Measurements from ENCODE around the gene DPH3.

DPH3 gene

DNA sequence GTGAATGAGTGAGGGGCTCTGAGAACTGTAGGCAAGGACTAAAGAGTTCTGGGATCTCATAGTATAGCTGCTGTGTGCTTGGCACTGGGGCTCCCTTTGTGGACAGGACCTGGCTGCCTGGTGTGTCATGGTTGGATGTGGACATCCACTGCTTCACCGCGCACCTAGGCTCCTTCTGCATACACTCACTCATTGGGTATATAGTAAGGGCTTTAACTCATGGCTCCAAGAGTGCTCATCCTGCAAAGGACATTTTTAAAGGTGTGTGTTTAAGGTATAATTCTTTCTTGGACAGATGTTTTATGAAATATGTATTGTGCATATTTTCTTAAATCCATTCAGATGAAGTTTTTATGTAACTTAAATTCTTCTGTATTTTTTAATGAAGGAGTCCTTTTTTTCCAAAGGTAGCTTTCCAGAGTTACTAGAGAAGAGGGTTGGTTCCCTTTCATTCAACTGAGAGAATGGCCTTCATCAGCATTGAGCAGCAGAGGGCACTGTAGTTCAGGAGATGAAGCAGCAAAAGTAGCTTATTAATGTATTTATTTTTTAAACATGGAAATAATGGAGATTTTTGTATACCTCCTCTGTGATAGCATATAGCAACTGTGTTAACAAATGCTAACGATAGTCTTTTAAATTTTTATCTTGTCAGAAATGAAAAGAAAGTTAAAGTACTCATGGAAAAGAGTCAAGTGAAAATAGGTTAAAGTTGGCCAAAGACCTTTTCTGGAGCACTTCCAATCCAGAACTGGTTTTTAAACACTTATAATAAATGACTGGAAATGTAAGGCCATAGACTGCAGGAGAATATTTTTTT lies 25.5 kb upstream of the DPH3 start:
- peak in 1 of 2 experiments; percentile 21 for DNase-seq

DNA sequence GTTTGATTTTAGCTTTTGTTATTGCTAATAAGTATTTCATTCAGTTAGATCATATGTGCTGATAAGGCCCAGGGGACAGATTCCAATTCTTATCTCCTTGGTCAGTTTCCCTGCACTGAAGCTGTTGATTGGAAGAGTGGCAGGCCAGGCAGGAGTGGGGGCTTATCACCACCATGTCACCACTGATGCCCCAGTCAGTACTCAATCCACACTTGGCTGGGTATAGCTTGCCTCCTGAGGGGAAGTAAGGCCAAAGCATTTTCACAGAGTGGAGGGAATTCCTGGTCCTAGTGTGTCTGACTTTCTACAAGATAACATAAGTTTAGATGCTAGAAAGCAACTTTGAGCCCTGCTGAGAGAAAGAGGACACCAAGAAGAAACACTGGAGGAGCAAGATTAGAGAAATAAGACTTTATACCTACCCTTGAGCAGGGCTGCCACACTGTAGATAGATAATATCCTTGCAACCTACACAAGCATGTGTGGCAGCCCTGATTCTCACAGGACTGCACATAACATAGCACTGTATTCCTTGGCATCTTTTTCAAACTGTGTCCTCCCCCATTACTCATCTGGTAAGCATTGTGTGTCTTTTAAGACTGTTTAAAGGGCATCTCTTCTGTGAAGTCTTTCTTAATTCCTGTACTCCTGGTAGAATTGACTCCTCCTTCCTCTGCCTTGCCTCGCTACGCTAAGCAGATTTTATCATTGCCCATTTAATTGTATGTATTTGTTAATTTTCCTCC lies 24.6 kb upstream of the DPH3 start:
- DNase-seq: no peak

GRCh38 chr3:16288664-16289063 lies 23.9 kb upstream of the DPH3 start:
- DNase-seq: no peak

DNA sequence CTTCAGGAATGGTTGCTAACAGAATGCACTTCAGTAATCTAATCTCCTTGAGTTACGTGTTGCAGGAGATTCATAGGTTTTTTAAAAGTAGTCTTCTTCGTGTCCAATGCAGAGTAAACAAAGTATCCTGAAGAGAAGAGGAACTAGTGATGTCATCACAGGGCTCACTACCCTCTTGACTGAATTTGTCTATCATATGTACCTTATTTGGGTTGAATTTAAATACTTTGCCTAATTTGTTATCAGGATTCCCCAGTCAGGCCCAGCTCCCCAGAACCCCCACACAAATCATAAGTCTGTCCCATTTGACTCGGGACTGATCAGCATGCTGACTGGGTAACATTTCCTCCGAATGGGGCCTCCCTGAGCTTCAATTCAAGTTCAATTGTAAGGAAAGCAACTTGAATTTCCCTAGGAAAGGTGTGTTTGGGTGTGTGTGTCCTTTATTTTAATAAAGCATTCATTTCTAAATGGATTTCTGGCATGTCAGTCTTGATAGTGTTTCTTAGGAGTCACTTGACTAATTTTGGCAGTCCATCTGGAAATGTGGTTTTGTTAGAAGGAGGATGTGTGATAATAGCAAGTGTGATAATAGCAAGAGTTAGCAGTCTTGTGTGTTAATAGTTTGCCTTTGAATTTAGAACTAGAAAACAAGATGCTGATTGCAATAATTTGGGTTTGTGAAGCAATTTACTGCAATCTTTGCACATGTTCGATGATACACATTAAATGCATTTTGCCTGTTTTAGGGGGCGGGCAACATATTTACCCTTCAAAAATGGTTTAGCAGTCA lies 22.2 kb upstream of the DPH3 start:
- no peak for DNase-seq

- DNase-seq: no peak
Measured at GRCh38 chr3:16286161-16286560, 21.4 kb upstream of the DPH3 start.

DNA sequence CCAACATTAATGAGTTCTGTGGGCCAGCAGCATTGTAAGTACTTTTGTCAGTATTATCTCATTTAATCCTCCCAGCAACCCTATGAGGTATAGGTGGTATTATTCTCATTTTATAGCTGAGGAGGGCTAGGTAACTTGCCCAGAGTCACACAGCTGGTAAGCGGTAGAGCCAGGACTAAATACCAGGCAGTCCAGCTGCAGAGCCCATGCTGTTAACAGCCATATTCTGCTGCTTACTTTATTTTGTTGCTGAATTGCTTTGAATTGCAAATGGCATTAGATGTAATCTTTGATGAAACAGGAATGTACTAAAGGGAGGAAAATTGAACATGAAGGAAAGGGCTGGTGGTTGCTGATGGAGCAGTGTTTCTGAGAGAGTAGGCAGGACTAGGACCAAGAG lies 19.9 kb upstream of the DPH3 start:
- no peak for DNase-seq

- no peak for DNase-seq
Measured at GRCh38 chr3:16280671-16281070, 15.9 kb upstream of the DPH3 start.

DNA sequence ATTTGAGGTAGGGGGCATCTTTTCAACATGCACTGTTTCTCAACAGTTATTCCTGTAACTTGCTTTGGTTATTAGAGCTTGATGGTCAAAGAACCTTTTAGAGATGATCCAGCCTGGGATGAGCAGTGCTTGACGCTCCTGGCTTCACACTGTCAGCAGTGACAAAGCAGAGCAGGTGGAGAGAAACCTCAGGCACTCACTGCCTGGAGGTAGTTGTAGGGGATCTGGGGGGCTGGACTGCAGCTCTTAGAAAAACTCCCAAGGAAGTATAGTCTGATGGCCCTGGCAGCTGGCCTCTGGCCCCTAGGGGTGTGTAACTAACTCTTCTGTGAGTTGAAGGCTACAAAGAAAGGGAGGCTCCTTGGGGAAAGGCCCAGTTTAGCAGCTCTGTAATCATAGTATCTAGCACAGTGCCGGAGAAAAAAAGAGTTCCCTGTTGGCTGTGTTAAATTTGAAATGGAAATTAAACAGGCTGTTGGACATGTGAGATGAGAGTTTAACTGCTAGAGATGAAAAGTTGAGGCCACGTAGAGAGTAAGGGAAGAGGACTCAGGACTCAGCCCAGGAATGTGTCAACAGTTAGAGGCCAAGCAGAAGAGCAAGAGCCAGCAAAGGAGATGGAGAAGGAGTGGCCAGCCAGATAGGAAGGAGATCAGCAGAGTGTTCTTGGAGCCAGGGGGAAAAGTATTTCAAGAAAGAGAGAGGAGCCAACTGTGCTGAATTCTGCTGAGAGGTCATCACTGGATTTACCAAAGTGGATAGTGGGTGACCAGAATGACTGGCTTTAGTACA lies 14.5 kb upstream of the DPH3 start:
- no peak for DNase-seq

DNA sequence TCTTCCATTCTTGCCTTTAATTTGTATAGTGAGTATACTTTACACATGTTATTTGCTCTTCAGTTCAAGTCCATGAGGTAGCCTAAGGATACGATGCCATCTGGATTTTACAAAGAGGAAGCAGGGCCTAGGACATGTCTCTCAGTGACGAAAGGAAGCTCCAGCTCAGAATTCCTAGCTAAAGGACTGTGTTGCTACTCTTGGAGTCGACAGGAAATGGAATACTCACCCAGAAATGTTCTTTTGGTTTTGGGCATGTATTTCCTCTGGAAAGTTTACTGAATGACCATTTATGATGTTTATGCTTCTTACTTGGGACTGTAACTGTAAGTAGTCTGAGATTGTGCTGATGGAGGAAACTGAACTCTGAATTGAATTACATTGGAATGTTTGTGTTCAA lies 12.7 kb upstream of the DPH3 start:
- DNase-seq: no peak

GRCh38 chr3:16273867-16274266 lies 9.1 kb upstream of the DPH3 start:
- no peak for DNase-seq

DNA sequence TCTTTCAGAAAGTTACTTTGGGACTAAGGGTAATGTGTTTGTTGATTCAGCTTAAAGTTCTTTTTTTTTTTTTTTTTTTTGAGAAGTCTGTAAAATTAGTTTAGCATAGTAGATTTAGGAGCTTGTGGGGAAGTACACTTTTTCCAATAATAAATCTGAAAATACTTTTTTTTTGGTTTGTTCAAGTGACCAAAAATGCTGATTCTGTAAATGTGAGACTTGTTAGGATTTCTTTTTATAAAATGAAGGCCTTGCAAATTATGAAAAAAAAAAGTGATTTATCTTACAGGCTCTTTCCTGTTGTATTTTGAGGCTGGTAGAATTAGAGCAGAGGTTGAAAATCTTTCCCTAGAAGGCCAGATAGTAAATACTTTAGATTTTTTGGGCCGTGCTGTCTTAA lies 7.8 kb upstream of the DPH3 start:
- no peak for DNase-seq

DNA sequence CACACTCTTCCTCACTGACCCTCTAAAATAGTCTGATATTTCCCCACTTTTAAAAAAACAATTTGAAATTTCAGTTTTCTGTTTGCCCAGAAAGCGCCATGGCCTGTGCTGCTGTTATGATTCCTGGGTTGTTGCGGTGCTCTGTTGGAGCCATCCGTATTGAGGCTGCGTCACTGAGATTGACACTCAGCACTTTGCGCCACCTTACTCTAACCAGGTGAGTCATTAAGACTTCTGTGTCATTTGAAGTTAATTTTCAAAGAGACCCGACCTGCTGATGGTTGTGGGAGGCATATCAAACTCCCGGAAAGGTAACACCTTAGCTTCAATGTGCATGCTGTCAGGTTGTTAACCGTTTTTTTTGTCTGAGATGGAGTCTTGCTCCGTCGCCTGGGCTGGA lies 6.1 kb upstream of the DPH3 start:
- DNase-seq: no peak

GRCh38 chr3:16266714-16267113 lies 2.0 kb upstream of the DPH3 start:
- DNase-seq: no peak

DNA sequence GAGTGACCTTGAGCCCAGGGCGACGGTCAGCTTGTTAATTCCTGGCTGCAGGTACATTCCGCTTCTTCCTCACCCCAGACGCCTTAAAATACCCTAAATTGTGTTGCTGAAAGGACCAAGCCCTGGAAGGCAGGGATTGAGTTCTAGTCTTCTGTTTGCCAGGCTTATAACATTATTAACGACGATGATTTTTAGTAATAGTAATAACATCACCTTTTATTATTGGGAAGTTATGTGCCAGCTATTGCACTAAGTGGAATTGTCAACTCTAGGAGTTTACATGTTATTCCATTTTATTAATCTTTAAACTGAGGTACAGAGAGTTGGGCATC lies 678 bp upstream of the DPH3 start:
- DNase-seq: no peak

GRCh38 chr3:16264174-16264707 lies 502 bp downstream of the DPH3 start:
- no peak for DNase-seq

GRCh38 chr3:16262174-16262573 lies 2.6 kb downstream of the DPH3 start:
- no peak for DNase-seq

DNA sequence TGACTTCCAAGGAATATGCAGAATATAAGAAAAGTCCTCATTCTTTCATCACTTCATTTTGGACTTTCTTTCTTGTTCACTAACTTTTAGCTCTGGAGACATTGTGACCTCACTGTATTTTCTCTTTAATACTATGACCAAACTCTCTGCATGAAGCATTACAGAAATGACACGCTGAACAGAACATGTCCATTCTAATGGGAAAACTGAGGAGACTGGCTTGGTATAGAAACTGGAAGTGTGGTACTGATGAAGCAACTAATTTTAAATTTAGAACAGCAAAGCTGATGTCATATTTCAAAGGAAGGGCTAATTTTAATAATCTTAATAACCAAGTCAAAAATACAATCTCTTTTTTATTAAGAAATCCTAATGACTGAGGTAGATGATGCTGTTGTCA lies 4.7 kb downstream of the DPH3 start:
- DNase-seq: no peak

DNA sequence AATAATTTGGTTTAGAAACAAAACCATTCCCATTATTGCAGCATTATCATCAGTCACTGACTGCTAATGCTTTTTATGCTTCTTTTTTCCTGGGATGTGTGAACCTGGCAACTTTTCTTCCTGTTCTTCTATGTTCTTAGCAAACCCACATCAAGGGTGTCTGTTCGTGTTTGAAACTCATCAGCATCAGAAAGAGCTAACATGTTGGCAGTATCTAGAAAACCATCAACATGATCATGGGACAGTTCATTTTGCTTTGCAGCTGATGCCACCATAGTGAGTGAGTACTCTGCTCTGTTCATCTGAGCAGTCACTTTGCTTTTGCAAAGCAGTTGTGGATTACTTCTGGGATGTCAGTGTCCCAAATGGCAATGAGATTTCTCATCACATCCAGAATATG lies 5.9 kb downstream of the DPH3 start:
- no peak for DNase-seq

DNA sequence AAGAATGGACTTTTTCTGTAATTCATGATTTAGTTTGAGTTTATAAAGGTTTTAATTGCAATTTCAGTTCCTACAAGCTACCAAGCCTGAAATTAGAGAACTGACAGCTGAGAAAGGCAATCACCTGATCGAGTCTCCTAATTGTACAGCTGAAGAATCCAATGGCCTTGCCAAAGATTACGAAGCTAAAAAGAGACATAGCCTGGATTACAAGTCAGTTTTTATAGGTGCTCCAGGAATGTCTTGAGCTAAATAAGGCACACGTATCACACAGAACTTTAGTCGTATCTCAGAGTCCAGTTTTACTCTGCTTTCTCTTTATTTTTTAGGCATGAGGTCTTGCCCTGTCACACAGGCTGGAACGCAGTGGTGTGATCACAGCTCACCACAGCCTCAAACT lies 6.6 kb downstream of the DPH3 start:
- DNase-seq: no peak

GRCh38 chr3:16257309-16257708 lies 7.4 kb downstream of the DPH3 start:
- DNase-seq: no peak

DNA sequence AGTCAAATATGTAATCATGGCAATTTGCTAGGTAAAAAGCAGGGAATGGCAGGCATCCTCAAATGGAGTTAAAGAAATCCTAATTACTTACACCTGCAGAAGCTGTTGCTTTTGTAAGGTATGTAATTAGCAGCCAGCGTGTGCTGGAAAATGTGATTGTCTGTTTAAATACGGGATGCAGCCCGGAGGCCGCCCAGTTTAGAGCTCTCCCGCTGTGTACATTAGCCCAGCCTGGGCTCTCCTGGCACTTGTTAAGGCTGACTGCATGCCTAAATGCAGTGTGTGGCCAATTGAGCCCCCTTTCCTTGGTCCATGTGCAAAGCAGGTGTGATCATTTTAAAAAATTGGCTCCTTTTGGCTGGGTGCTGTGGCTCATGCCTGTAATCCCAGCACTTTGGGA lies 9.0 kb downstream of the DPH3 start:
- no peak for DNase-seq

DNA sequence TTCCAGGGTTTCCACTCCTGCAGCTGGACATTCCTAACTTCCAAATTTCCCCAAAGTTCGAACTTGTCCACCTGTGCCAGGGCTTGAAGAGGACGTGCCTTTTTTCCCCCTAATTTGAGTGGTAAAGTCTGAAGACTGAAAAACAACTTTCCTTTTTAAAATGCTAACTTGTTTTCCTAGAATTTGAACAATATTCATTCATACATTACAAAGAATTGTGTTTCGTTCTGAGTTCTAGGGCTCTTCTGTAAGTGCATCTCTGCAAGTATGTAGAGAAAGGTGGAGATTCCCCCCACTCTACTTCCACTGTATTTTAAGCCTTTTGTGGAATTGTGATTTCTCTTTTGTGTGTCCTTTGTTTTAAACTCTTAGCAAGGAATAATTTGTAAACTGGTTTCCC lies 9.4 kb downstream of the DPH3 start:
- no peak for DNase-seq

GRCh38 chr3:16254916-16255315 lies 9.8 kb downstream of the DPH3 start:
- no peak for DNase-seq
